MV-4-11 (cell line): ENCODE data around the gene NAIF1.
A peak's percentile ranks its signal among the peaks of the same experiment; 100 is the strongest.

ENCODE experiments used
- DNase-seq: peaks from one replicate; lab custom pipeline; 2025; lab: John Stamatoyannopoulos, UW

Gene NAIF1

GRCh38 chr9:128102196-128102595, 35.1 kb upstream of the NAIF1 start:
- DNase-seq: no peak

DNA sequence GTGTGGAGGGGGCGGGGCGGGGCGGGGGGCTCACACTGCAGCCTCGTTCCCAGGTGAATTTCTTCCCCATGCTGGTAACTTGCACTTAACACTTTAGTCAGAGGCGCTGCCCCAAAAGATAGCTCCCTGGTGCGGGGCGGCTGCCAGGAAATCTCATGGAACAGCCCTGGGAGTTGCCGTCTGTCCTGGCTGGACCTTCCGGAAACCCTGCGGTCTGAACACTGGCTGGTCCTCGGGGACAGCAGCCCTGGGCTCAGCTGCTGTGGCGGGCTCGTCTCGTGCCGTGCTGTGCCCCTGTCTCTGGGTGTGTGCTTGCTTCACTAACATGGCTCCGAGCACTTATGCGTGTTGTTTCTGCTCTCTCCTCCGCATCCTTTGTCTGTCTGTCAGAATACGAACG, 34.6 kb upstream of the NAIF1 start:
- no peak for DNase-seq

DNA sequence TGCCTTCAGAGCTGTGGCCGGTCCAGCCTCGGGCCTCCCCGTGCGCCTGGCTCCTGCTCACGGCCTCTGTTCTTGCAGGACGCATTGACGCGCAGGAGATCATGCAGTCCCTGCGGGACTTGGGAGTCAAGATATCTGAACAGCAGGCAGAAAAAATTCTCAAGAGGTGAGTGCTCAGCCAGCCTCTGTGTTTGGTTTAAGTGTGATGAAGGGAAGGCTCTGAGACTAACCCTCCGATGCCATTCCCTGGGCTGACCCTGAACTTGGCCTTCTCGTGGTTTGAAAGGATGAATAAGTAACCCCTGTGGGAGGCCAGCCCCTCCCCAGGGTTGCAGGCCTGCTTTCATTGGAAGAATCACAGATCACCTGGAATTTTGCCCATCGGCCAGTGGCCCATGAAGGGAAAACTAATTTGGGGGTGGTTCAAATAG, 34.1 kb upstream of the NAIF1 start:
- no peak for DNase-seq

GRCh38 chr9:128100581-128100980, 33.5 kb upstream of the NAIF1 start:
- DNase-seq: no peak

DNA sequence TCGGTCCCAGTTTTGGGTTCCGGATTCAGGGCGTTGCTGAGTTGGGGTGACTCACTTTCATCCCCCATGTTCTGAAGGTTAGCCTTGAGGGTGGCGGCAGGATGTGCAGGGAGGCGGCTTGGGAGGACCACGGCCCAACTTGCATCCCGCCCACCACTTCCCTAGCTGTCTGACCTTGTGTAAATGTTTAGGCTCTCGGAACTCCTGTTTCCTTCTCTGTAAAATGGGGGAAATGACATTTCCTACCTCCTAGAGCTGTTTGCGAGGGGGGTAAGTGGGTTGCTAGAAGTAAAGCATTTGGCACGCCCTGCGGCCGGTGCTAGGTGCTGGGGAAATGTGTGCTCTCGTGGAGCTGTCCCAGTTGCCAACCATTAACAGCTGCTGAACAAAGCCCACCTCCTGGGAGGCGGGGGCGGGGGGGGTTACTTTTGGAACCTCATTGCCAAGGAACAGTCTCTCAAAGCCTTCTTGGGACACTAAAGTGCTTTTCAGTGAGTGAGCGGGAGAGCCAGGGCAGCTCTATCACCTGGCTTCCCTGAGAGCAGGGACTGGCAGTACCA, 32.9 kb upstream of the NAIF1 start:
- no peak for DNase-seq

- no peak for DNase-seq
Measured at GRCh38 chr9:128099231-128099931, 32.3 kb upstream of the NAIF1 start.

DNA sequence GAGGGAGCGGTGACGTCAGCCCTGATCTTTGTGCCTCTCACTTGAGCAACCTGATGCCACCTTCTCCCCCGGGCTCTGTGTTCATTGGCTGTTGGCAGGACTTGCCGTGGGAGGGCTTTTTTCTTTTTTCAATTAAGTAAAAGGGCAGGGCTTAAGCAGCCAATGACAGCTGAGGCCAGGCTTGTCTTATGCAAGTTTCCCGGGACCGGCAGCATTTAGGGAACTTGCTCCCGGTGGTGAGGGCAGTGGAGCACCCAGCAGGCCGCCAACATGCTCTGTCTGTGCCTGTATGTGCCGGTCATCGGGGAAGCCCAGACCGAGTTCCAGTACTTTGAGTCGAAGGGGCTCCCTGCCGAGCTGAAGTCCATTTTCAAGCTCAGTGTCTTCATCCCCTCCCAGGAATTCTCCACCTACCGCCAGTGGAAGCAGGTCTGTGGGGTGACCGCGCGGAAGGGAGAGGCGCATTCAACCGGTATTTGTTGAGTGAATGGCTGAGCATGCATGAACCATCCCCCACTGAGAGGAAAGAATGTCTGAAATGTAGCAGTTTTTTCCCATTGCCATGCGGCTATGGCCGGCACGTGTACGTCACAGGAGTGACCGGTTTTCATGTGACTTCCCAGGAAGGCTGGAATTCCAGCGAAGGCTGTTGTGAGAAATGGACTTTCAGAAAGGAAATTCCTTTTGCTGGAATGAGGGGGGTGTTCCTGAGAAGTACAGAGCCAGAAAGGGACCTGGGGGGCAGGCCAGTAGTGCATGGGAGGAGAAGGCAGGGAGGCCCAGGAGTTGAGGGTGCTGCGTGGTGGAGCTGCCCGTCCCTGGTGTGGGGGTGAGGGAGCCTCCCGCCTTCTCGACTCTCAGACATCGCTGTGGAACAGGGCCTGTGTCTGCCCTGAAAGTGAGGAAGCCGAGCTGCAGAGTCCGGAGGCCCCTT, 31.4 kb upstream of the NAIF1 start:
- DNase-seq: peak; percentile 98

GRCh38 chr9:128097543-128098296, 30.6 kb upstream of the NAIF1 start:
- no peak for DNase-seq

- DNase-seq: no peak
Measured at GRCh38 chr9:128096616-128097536, 29.8 kb upstream of the NAIF1 start.

GRCh38 chr9:128094950-128095544, 27.9 kb upstream of the NAIF1 start:
- no peak for DNase-seq

- peak; percentile 99 for DNase-seq
Measured at GRCh38 chr9:128094166-128094949, 27.2 kb upstream of the NAIF1 start.

DNA sequence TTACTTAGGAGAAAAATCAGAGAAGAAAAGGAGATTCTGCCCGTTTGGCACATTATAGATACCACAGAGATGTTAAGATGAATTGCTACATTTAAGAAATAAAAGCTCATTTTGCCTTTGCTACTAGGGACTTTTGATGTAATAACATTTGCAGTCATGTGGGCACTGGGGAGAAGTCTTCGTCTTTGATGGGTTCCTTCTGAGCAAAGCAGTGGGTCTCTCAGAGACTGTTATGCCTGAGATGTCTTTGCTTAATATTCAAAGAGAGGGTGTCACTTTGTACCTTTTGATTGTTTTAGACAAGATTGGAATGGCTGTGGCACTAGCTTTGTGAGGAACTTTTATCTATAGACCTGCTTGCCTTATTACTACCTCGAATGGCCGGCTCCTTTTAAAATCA, 25.9 kb upstream of the NAIF1 start:
- DNase-seq: no peak

DNA sequence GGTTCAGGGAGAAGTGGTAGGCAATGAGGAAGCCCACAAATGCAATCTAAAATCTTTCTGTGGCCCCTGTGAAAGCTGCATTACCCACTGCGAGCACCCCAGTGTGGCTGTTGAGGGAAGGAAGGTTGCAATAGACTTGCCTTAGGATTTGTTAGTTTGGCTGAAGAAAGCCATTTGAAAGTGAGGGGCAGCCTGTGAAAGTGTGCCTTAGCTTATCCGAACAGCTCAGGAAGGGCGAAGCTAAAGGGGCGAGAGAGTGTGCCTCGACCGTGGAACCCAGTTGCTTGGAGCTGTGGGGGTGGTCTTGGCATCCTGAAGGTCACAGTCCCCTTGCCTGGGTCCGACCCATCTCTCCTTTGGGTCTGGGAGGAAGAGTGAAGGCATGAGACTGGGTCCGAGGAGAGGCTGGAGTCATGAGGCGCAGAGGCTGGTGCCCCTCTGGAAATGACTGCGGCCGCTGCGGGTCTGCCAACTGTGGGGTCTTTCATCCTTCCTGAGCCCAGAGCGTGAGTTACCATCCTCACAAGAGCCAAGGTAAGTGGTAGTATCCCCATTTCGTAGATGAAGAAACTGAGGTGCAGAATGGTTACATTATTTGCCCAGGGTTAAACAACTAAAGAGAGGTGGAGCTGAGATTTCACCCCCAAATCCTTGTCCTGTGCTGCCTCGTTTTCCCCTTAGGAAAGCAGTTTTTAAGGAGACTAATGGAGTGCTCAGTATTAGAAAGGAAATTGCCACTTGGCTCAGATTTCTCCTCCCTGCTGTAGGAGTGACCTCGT, 25.3 kb upstream of the NAIF1 start:
- DNase-seq: peak; percentile 29

- peak; percentile 31 for DNase-seq
Measured at GRCh38 chr9:128091571-128091970, 24.5 kb upstream of the NAIF1 start.

DNA sequence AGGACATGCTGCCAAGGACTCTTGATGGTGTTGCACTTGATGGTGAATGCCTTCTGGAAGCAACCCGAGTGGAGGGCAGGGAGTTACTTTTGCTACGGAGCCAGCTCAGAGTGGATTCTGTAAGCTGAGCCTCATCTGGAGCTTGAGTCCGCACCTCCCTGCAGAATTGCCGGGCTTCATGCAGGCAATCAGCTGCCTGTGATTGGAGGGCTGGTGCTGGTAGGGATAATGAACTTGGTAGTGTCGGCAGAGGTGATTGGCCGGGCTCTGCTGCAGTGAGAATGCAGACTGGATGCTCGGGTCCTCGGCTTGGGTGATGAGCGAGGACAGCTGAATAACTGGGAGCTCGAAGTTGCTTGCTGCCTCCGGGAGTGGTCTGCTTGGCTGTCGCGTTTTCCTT, 24.0 kb upstream of the NAIF1 start:
- no peak for DNase-seq

DNA sequence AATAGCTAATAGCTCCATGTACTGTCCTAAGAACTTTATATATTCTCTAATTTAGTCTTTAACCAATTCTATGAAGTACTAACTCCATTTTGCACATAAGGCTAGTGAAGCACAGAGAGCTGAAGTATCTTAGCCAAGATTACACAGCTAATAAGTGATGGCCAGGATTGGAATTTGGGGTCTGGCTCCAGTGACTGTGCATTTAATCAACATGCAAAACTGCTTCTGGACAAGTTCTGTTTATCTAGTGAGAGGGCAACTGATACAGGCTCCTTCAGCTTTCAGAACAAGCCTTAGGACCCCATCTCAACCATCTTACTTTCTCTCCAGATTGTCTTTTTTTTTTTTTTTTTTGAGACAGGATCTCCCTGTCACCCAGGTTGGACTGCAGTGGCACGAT, 22.2 kb upstream of the NAIF1 start:
- no peak for DNase-seq

- no peak for DNase-seq
Measured at GRCh38 chr9:128088253-128088945, 21.3 kb upstream of the NAIF1 start.

GRCh38 chr9:128087262-128087661, 20.1 kb upstream of the NAIF1 start:
- no peak for DNase-seq
